Kidney epithelial cell (primary cell): ENCODE data around the gene IQCH. TPM values are rescaled to one million over a fixed set of nuclear protein-coding genes. Genes with fewer than 3 reads are reported as not detected.

Experiments
- DNase-seq: peaks from one replicate; pipeline ENCODE4 v3.0.0-alpha.2; 2010; ENCODE audit warnings: low read depth
- H3K27me3 ChIP-seq: 2 replicates; pipeline ENCODE4 v1.6.0; 2011; ENCODE audit warnings: low read length; ENCODE audit not compliant: control insufficient read depth, insufficient read depth
- H3K36me3 ChIP-seq: 2 replicates; pipeline ENCODE4 v1.5.1; 2011; ENCODE audit warnings: low read length; ENCODE audit not compliant: control insufficient read depth, insufficient read depth
- H3K4me3 ChIP-seq: 2 replicates; pipeline ENCODE4 v1.5.1; 2011; ENCODE audit warnings: low read depth, mild to moderate bottlenecking, control low read depth, low read length
- CTCF ChIP-seq: IDR thresholded peaks from 2 replicates; pipeline ENCODE4 v1.5.1; 2011; ENCODE audit warnings: mild to moderate bottlenecking, moderate library complexity, low read length, control low read depth, inconsistent platforms; ENCODE audit not compliant: insufficient read depth, poor library complexity, severe bottlenecking
- total RNA-seq: library from RNA; depleted of rRNA; stranded (reverse); fragments of >200 nt; gene quantifications from 2 replicates; pipeline ENCODE4 v1.2.3, GENCODE V29; 2015

The IQCH gene
- total RNA-seq, 1 donor from 2014 or later: 6.3 TPM

- TF ChIP-seq CTCF: no peak
- no peak overlapping the region for H3K4me3 ChIP-seq
- no peaks in the 10 kb centered on the region for H3K27me3 ChIP-seq
- no peaks in the 10 kb centered on the region for H3K36me3 ChIP-seq
- no peak for DNase-seq
Measured at GRCh38 chr15:67327312-67327711, 72.7 kb downstream of the IQCH start.

GRCh38 chr15:67327737-67328136, 73.2 kb downstream of the IQCH start:
- no peak for TF ChIP-seq CTCF
- no peak overlapping the region for H3K4me3 ChIP-seq

GRCh38 chr15:67329984-67330733, 75.6 kb downstream of the IQCH start:
- DNase-seq: no peak
- no peaks in the 10 kb centered on the region for H3K36me3 ChIP-seq
- no peak for TF ChIP-seq CTCF

More at GRCh38 chr15:67327737-67328136, 73.2 kb downstream of the IQCH start:
- Histone ChIP-seq H3K27me3 (no peaks in the 10 kb centered on the region), H3K36me3 (no peaks in the 10 kb centered on the region)
- DNase-seq: no peak

GRCh38 chr15:67331676-67332075, 77.1 kb downstream of the IQCH start:
- H3K27me3 ChIP-seq: no peaks in the 10 kb centered on the region
- TF ChIP-seq CTCF: no peak
- no peak overlapping the region for H3K4me3 ChIP-seq
- no peak for DNase-seq
- no peaks in the 10 kb centered on the region for H3K36me3 ChIP-seq

More at GRCh38 chr15:67329984-67330733, 75.6 kb downstream of the IQCH start:
- Histone ChIP-seq H3K4me3 (no peak overlapping the region), H3K27me3 (no peaks in the 10 kb centered on the region)

- DNase-seq: no peak
- H3K36me3 ChIP-seq: no peaks in the 10 kb centered on the region
- H3K27me3 ChIP-seq: no peaks in the 10 kb centered on the region
- no peak for TF ChIP-seq CTCF
- H3K4me3 ChIP-seq: no peak overlapping the region
Measured at GRCh38 chr15:67335026-67335425, 80.4 kb downstream of the IQCH start.
